HG02970 (cell line): Measurements from ENCODE around the gene TRPM5.

Experiments used
- ATAC-seq: cut with Tn5 transposase; IDR thresholded peaks from one replicate; pipeline ENCODE4 v1.9.1; 2021; ENCODE audit warnings: mild to moderate bottlenecking, moderate library complexity, moderate number of reproducible peaks; ENCODE audit not compliant: unreplicated experiment, low FRiP score

Gene TRPM5

GRCh38 chr11:2453436-2453835 is 9.1 kb upstream of the TRPM5 start:
- no peak for ATAC-seq

GRCh38 chr11:2452321-2453012 is 8.2 kb upstream of the TRPM5 start:
- ATAC-seq, result no peak

GRCh38 chr11:2451916-2452315 is 7.6 kb upstream of the TRPM5 start:
- no peak for ATAC-seq

- ATAC-seq, result no peak
Measured at GRCh38 chr11:2451336-2451735, 7.0 kb upstream of the TRPM5 start.

- ATAC-seq, result no peak
Measured at GRCh38 chr11:2450321-2451041, 6.2 kb upstream of the TRPM5 start.

GRCh38 chr11:2449548-2450320 is 5.4 kb upstream of the TRPM5 start:
- no peak for ATAC-seq

- ATAC-seq, result no peak
Measured at GRCh38 chr11:2448661-2449547, 4.6 kb upstream of the TRPM5 start.

GRCh38 chr11:2447951-2448650 is 3.8 kb upstream of the TRPM5 start:
- ATAC-seq, result no peak

GRCh38 chr11:2447253-2447950 is 3.1 kb upstream of the TRPM5 start:
- no peak for ATAC-seq

GRCh38 chr11:2446590-2447252 is 2.4 kb upstream of the TRPM5 start:
- no peak for ATAC-seq

GRCh38 chr11:2445746-2446551 is 1.6 kb upstream of the TRPM5 start:
- ATAC-seq, result no peak

- no peak for ATAC-seq
Measured at GRCh38 chr11:2444821-2445745, 769 bp upstream of the TRPM5 start, which contains the start of gene KCNQ1. KCNQ1 (plus strand) TSS chr11:2445008; CDS start chr11:2445099, 91 bp downstream.

GRCh38 chr11:2443406-2443805 is 908 bp downstream of the TRPM5 start:
- ATAC-seq, result no peak

GRCh38 chr11:2442589-2442988 is 1.7 kb downstream of the TRPM5 start:
- ATAC-seq, result no peak

- no peak for ATAC-seq
Measured at GRCh38 chr11:2441171-2441570, 3.1 kb downstream of the TRPM5 start.

GRCh38 chr11:2440646-2441045 is 3.7 kb downstream of the TRPM5 start:
- ATAC-seq, result no peak

- ATAC-seq, result no peak
Measured at GRCh38 chr11:2439820-2440219, 4.5 kb downstream of the TRPM5 start.
